SK-N-SH (cell line): Measurements from ENCODE around the gene CCDC192. TPM values are rescaled to one million over a fixed set of nuclear protein-coding genes. Genes with fewer than 3 reads are reported as not detected.
"Not testable (repeated sequence)": the region's sequence is repeated elsewhere in the genome, so short reads cannot be mapped to it uniquely, and the experiment has no call there.

Experiments used
- CTCF ChIA-PET: fragments of 300-600, 350-600 bp; formaldehyde crosslinking; extraction: SDS; loops from one replicate; lab custom pipeline; 2021; lab: Yijun Ruan, JAX
- POLR2A ChIA-PET: fragments of 350-600 bp; sonication (Branson Sonifier 250); formaldehyde crosslinking; extraction: SDS; loops from one replicate; lab custom pipeline; 2020; ENCODE audit warnings: antibody characterized with exemption, inconsistent platforms; lab: Yijun Ruan, JAX
- DNase-seq: peaks from one replicate; pipeline ENCODE4 v3.0.0; 2012
- H2AFZ ChIP-seq: fragments of 200-600 bp; sonication (generic); 2 replicates; pipeline ENCODE4 v1.8.1; 2016; ENCODE audit warnings: antibody characterized with exemption, mild to moderate bottlenecking, low read depth
- H3F3A ChIP-seq: fragments of 200-600 bp; sonication (generic); replicated peaks from 2 replicates; pipeline ENCODE3; 2016; ENCODE audit warnings: antibody characterized with exemption, mild to moderate bottlenecking; ENCODE audit not compliant: insufficient read depth
- H3K27ac ChIP-seq, 2 experiments: fragments of 200-500 bp in 1 of 2; fragments of 200-600 bp in 1 of 2; sonication (Bioruptor generic) in 1 of 2; sonication (generic), shearing (Covaris generic) in 1 of 2; 2 replicates each; pipeline versions ENCODE4 v1.5.1 to v1.6.1; 2014 to 2016; ENCODE audit warnings: low read depth in 2 of 2, inconsistent platforms in 1 of 2, low read length in 1 of 2, mild to moderate bottlenecking in 1 of 2, mixed read lengths in 1 of 2
- H3K27me3 ChIP-seq: fragments of 200-600 bp; sonication (generic), shearing (Covaris generic); 2 replicates; pipeline ENCODE4 v1.6.1; 2016; ENCODE audit warnings: mixed run types; ENCODE audit not compliant: insufficient read depth
- H3K36me3 ChIP-seq, 2 experiments: fragments of 200-500 bp in 1 of 2; fragments of 200-600 bp in 1 of 2; sonication (Bioruptor generic) in 1 of 2; sonication (generic) in 1 of 2; replicated peaks in 1 of 2; 2 replicates each; pipeline versions ENCODE3 to v1.5.1; 2014 to 2016; ENCODE audit warnings: low read length in 1 of 2, mild to moderate bottlenecking in 1 of 2; ENCODE audit not compliant: insufficient read depth in 2 of 2, control insufficient read depth in 1 of 2
- H3K4me1 ChIP-seq, 2 experiments: fragments of 200-500 bp in 1 of 2; fragments of 200-600 bp in 1 of 2; sonication (Bioruptor generic) in 1 of 2; sonication (generic), shearing (Covaris generic) in 1 of 2; 2 replicates each; pipeline versions ENCODE4 v1.5.1 to v1.6.1; 2014 to 2016; ENCODE audit warnings: low read depth in 1 of 2, low read length in 1 of 2, mixed run types in 1 of 2; ENCODE audit not compliant: insufficient read depth in 2 of 2, control insufficient read depth in 1 of 2
- H3K4me2 ChIP-seq: fragments of 200-600 bp; sonication (generic), shearing (Covaris generic); 2 replicates; pipeline ENCODE4 v1.6.1; 2017; ENCODE audit warnings: mixed run types
- H3K4me3 ChIP-seq, 2 experiments: fragments of 200-500 bp in 1 of 2; fragments of 200-600 bp in 1 of 2; sonication (Bioruptor generic) in 1 of 2; sonication (generic), shearing (Covaris generic) in 1 of 2; 2 replicates each; pipeline versions ENCODE4 v1.5.1 to v1.8.1; 2014 to 2016; ENCODE audit warnings: low read depth in 2 of 2, inconsistent platforms in 1 of 2, low read length in 1 of 2, mild to moderate bottlenecking in 1 of 2, mixed read lengths in 1 of 2, moderate library complexity in 1 of 2
- H3K79me2 ChIP-seq: fragments of 200-600 bp; sonication (generic); 2 replicates; pipeline ENCODE4 v1.8.1; 2017; ENCODE audit warnings: mild to moderate bottlenecking; ENCODE audit not compliant: insufficient read depth
- H3K9ac ChIP-seq: fragments of 200-600 bp; sonication (generic); 2 replicates; pipeline ENCODE4 v1.6.1; 2017; ENCODE audit warnings: mixed run types
- H3K9me2 ChIP-seq: fragments of 200-600 bp; sonication (generic); 2 replicates; pipeline ENCODE4 v1.6.1; 2017; ENCODE audit warnings: mixed run types
- H3K9me3 ChIP-seq: fragments of 200-600 bp; sonication (generic); 2 replicates; pipeline ENCODE4 v1.6.1; 2017; ENCODE audit warnings: mixed run types, mild to moderate bottlenecking, moderate library complexity
- H4K20me1 ChIP-seq: fragments of 200-600 bp; sonication (generic); 2 replicates; pipeline ENCODE4 v1.6.1; 2017; ENCODE audit warnings: mild to moderate bottlenecking, mixed run types; ENCODE audit not compliant: insufficient read depth
- CTCF ChIP-seq: fragments of 200-600 bp; sonication (generic); IDR thresholded peaks from 2 replicates; pipeline ENCODE4 v1.6.1; 2017; ENCODE audit warnings: antibody characterized with exemption, mild to moderate bottlenecking, moderate library complexity
- EP300 ChIP-seq, 2 experiments: IDR thresholded peaks; 2 replicates each; pipeline versions ENCODE4 v1.4.0 to v1.6.1; 2012; ENCODE audit warnings: borderline replicate concordance in 1 of 2, low read depth in 1 of 2, low read length in 1 of 2
- GABPA ChIP-seq: IDR thresholded peaks from 2 replicates; pipeline ENCODE4 v1.4.0; 2012; ENCODE audit warnings: low read depth, mild to moderate bottlenecking
- JUND ChIP-seq: IDR thresholded peaks from 2 replicates; pipeline ENCODE4 v1.4.0; 2012
- MAX ChIP-seq: IDR thresholded peaks from 2 replicates; pipeline ENCODE4 v1.4.0; 2012; ENCODE audit warnings: low read depth
- POLR2AphosphoS5 ChIP-seq: IDR thresholded peaks from 2 replicates; pipeline ENCODE4 v1.6.1; 2012; ENCODE audit warnings: low read depth, low read length
- RAD21 ChIP-seq: IDR thresholded peaks from 2 replicates; pipeline ENCODE4 v1.6.1; 2012; ENCODE audit warnings: mild to moderate bottlenecking, low read length
- RFX5 ChIP-seq: IDR thresholded peaks from 2 replicates; pipeline ENCODE4 v1.6.1; 2012; ENCODE audit warnings: mild to moderate bottlenecking, improper control_type of control experiment, low read length
- SMC3 ChIP-seq: IDR thresholded peaks from 2 replicates; pipeline ENCODE4 v1.6.1; 2012; ENCODE audit warnings: low read depth, low read length, improper control_type of control experiment
- USF1 ChIP-seq: IDR thresholded peaks from 2 replicates; pipeline ENCODE4 v1.4.0; 2012; ENCODE audit warnings: low read depth, borderline replicate concordance
- YY1 ChIP-seq: IDR thresholded peaks from 2 replicates; pipeline ENCODE4 v1.4.0; 2012; ENCODE audit warnings: low read depth, mild to moderate bottlenecking
- WGBS: methylation state at CpG from one replicate; pipeline ENCODE4 v1.1.6; 2017; ENCODE audit warnings: low lambda C conversion rate; 5-methylcytosine and 5-hydroxymethylcytosine counted together
- polyA plus RNA-seq, 3 experiments: library from polyadenylated mRNA; depleted of rRNA; stranded (reverse); fragments of >200 nt; gene quantifications; 2 replicates each; pipeline ENCODE4 v1.2.3, GENCODE V29; 2012

Gene CCDC192
- polyA plus RNA-seq, 1 of the 3 experiments (the other 2 are of a cell fraction) = not detected

- Histone ChIP-seq H3K9ac (no peak overlapping the region), H3K79me2 (no peaks in the 10 kb centered on the region), H3K27me3 (no peaks in the 10 kb centered on the region), H4K20me1 (no peaks in the 10 kb centered on the region), H2AFZ (no peak overlapping the region; the same call in 1 of the 2 replicates), H3K27ac (no peak overlapping the region), H3K9me3 (no peaks in the 10 kb centered on the region), H3K36me3 (no peaks in the 10 kb centered on the region), H3K4me3 (no peak overlapping the region), H3K4me1 (no peaks in the 10 kb centered on the region), H3K9me2 (no peaks in the 10 kb centered on the region), H3K4me2 (no peak overlapping the region), H3F3A (no peaks in the 10 kb centered on the region)
- 13% methylated on average over 2 of the region's 2 CpGs for WGBS
- ChIA-PET CTCF (interaction anchor here (1.2 kb wide), 1 partner anchor 11 kb away, joined by 3 read pairs; no protein-coding TSS in a partner anchor), POLR2A (no interaction called here)
- no peak for TF ChIP-seq EP300 (IDR thresholded peaks at IDR 0.05; ENCODE audit: borderline replicate concordance in 1 of 2, low read depth in 1 of 2, low read length in 1 of 2)
- TF ChIP-seq GABPA = no peak
- TF ChIP-seq USF1 = no peak
- TF ChIP-seq MAX = no peak
- no peak for TF ChIP-seq YY1
- no peak for TF ChIP-seq JUND
- no peak for TF ChIP-seq SMC3
- no peak for TF ChIP-seq POLR2AphosphoS5
- no peak for TF ChIP-seq CTCF
- no peak for TF ChIP-seq RAD21
- TF ChIP-seq RFX5 = no peak
- DNase-seq = no peak
These were observed 29.9 kb upstream of the CCDC192 start for GRCh38 chr5:127673117-127673800.

GRCh38 chr5:127676951-127677350, 26.2 kb upstream of the CCDC192 start:
- H3K36me3 ChIP-seq, H3K9ac ChIP-seq, H3K4me3 ChIP-seq, DNase-seq, H3K9me2 ChIP-seq, H2AFZ ChIP-seq, H3F3A ChIP-seq, H3K9me3 ChIP-seq, CTCF ChIA-PET, H4K20me1 ChIP-seq, POLR2A ChIA-PET, H3K4me1 ChIP-seq, H3K27ac ChIP-seq, H3K79me2 ChIP-seq, H3K4me2 ChIP-seq, H3K27me3 ChIP-seq: not testable (repeated sequence)

GRCh38 chr5:127679691-127680330, 23.4 kb upstream of the CCDC192 start:
- CTCF ChIA-PET, H3K9me3 ChIP-seq, H3K36me3 ChIP-seq, H3K27ac ChIP-seq, H3K27me3 ChIP-seq, H2AFZ ChIP-seq, POLR2A ChIA-PET, H3K9ac ChIP-seq, H3K9me2 ChIP-seq, H3K4me1 ChIP-seq, H4K20me1 ChIP-seq, H3K79me2 ChIP-seq, DNase-seq, H3K4me3 ChIP-seq, H3K4me2 ChIP-seq, H3F3A ChIP-seq: not testable (repeated sequence)
- 29% methylated on average over 3 of the region's 3 CpGs for WGBS
